ENCODE results near the gene CRKL.
A peak's percentile ranks its signal among the peaks of the same experiment; 100 is the strongest.

Gene CRKL

GRCh38 chr22:20998411-20999336 lies 81.5 kb downstream of the CRKL start:
- no peak for DNase-seq

GRCh38 chr22:20999350-21000206 lies 82.4 kb downstream of the CRKL start:
- DNase-seq: no peak

DNA sequence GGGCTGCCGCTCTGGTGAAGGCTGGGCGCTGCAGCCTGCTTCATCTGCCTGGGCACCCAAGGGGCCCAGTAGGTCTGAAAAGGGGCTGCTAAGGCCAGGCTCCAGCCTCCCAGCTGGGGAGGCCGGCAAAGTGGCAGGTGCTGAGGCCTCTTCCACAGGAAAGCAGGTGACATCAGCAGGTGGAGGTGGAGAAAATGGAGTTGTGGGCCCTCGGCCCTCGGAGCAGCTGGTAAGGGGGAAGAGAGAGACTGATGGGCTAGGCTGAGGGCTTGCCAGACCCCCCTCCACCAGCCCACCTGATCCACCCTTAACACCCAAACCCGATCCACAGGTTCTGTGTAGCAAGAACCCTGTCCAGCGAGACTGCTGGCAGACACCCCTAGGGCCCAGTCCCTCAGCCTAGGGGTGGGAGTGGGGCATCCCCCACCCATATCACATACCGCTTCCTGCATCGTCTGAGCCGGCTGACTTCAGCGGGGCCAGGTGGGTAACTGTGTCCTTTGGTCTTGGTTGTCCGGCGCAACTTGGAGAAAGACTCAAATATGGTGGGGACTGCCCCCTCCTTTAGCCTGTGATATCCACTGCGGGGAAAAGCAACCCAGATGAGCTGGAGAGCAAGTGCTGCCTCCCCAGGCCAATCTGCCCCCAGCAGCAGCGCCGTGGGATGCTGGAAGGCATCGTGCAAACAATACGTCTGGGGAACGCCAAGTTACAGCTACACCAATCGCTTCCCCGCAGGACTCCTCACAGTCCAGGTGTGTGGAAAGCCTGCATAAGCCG lies 83.2 kb downstream of the CRKL start:
- DNase-seq: no peak

DNA sequence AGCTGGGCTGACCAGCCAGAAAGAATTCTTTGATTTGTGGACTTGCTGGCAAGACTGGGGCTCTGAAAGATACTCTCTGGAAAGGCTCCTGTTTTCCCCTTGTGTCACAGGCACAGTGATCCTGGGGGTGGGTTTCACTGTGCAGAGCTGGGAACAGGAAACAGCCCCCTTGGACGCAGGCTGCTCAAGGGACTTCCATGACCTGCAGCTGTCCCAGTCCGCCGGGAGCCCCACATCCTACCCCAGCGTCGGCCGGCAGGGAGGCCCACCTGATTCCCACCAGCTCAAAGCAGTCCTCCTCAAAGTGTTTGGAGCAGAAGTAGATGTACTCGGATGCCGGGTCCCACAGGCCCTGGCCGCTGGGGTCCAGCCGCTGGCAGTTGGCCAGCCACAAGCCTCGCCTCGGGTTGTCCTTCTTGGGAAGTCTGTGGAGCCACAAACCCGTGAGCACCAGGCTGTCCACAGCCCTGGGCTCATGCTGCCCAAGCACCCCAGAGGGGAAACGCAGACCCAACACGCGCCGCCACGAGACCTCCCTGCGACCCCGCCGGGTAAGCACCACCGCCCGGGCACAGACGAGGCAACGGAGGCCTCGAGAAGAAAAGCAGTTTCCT lies 83.9 kb downstream of the CRKL start:
- no peak for DNase-seq

- peak; percentile 70 for DNase-seq
Measured at GRCh38 chr22:21001601-21002325, 84.6 kb downstream of the CRKL start, which contains the start of gene THAP7. TSS of gene THAP7 (minus strand) at chr22:21002118. CDS start at chr22:21001911, 207 bp downstream.

All from NCI-H510A (cell line).